Measurements from ENCODE around the gene MYBPC2. TPM values are rescaled to one million over a fixed set of nuclear protein-coding genes. Genes with fewer than 3 reads are reported as not detected.
"Not testable (repeated sequence)": the region's sequence is repeated elsewhere in the genome, so short reads cannot be mapped to it uniquely, and the experiment has no call there.

Gene MYBPC2
- polyA plus RNA-seq (ENCODE audit: low read depth in 6 of 6): 1 to 10 TPM in 3 of 6 donors, under 1 TPM in 2, not detected in 1; 0.44 to 6.6 (median 1.2) TPM

- Mint-ChIP-seq H3K27ac (peak within 1 kb of the TSS; percentile 99 to 100 (median 100)), H3K27me3 (no peaks in the 10 kb centered on the region), H3K4me1 (peaks cover 63 to 89% (median 86%) of the 10 kb centered on the region in 3 donors), H3K36me3 (no peaks in the 10 kb centered on the region), H3K9me3 (no peaks in the 10 kb centered on the region), H3K4me3 (peak within 1 kb of the TSS; percentile 89 to 98 (median 95))
- ATAC-seq (ENCODE audit: low read depth in 2 of 2) (no peak), DNase-seq (no peak)
These were observed at the start of gene MYBPC2 for GRCh38 chr19:50432221-50433028. TSS of gene MYBPC2 (plus strand) at chr19:50432892. CDS start at chr19:50432954, 62 bp downstream.

- H3K27me3 Mint-ChIP-seq: no peaks in the 10 kb centered on the region
- H3K27ac Mint-ChIP-seq: peak overlapping the region; percentile 90 to 99 (median 98)
- peak overlapping the region; percentile 84 to 98 (median 97) for H3K4me3 Mint-ChIP-seq
- DNase-seq (no peak), ATAC-seq (ENCODE audit: low read depth in 2 of 2) (peak; percentile 24 to 31)
- H3K4me1 Mint-ChIP-seq: peaks cover 41 to 52% (median 42%) of the 10 kb centered on the region in 3 donors
- peaks cover 0 to 1% (median 0%) of the 10 kb centered on the region in 7 donors for H3K9me3 Mint-ChIP-seq
- peaks cover 14 to 24% of the 10 kb centered on the region in 2 donors for H3K36me3 Mint-ChIP-seq
These were observed 49.5 kb upstream of the MYBPC2 start for GRCh38 chr19:50383001-50383851.

DNA sequence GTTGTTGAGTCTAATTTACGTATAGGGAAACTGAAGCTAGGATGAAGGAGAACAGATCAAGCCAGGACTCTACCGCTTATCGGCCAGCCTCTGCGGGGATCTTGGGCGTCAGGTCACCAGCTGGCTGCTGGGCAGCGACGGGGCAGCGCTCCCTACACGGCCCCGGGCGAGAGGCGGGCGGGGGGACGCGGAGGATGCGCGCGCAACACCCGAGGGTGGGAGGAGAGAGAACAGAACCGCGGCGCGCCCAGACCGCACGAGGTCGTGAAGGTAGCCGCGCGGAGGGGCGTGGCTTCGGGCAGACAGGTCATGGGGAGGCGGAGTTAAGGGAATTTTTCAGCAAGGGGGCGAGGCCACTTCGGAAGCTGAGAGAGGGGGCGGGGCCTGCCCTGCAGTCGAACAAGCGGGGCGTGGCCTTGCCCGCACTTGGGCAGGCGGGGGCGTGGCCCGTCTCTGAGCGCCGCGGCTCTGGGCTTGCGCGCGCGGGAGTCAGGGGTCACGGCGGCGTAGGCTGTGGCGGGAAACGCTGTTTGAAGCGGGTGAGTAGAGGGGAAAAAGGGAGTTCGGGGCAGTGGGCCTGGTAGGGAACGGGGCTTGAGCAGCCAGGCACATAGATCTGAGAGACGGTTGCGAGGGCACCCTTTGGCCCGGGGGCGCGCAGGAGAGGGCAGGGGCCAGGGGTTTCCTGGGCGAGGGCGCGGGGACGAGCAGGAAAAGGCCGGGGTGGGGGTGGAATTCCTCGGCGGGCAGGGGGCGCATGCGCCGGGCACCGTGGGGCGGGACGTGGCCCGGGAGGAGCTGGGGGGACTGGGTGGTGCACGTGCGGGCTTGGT, 48.6 kb upstream of the MYBPC2 start, which contains the start of gene POLD1:
Gene POLD1, plus strand, starts transcription at position 496 of the 833 bp plus-strand sequence. CDS start 14,505 bp downstream, outside the sequence.
- peak; percentile 99 for DNase-seq
- peaks cover 39 to 49% (median 42%) of the 10 kb centered on the region in 3 donors for H3K4me1 Mint-ChIP-seq
- H3K9me3 Mint-ChIP-seq: peaks cover 0 to 1% (median 0%) of the 10 kb centered on the region in 7 donors
- H3K27ac Mint-ChIP-seq: peak within 1 kb of the TSS; percentile 90 to 99 (median 98)
- H3K4me3 Mint-ChIP-seq: peak within 1 kb of the TSS; percentile 84 to 98 (median 97)
- H3K36me3 Mint-ChIP-seq: peaks cover 12 to 20% of the 10 kb centered on the region in 2 donors
- peak; percentile 81 to 87 for ATAC-seq (ENCODE audit: low read depth in 2 of 2)
- no peaks in the 10 kb centered on the region for H3K27me3 Mint-ChIP-seq

GRCh38 chr19:50384685-50385535, 47.8 kb upstream of the MYBPC2 start:
- peak overlapping the region; percentile 53 to 98 (median 94) for H3K27ac Mint-ChIP-seq
- ATAC-seq (ENCODE audit: low read depth in 2 of 2) (no peak), DNase-seq (no peak)
- peaks cover 6 to 11% of the 10 kb centered on the region in 2 donors for H3K36me3 Mint-ChIP-seq
- no peaks in the 10 kb centered on the region for H3K27me3 Mint-ChIP-seq
- H3K4me3 Mint-ChIP-seq: peak overlapping the region; percentile 84 to 98 (median 97)
- peaks cover 31 to 41% (median 34%) of the 10 kb centered on the region in 3 donors for H3K4me1 Mint-ChIP-seq
- H3K9me3 Mint-ChIP-seq: peaks cover 0 to 1% (median 0%) of the 10 kb centered on the region in 7 donors

GRCh38 chr19:50387176-50387867, 45.4 kb upstream of the MYBPC2 start:
- Mint-ChIP-seq H3K4me1 (peaks cover 26 to 32% (median 29%) of the 10 kb centered on the region in 3 donors), H3K27ac (peak overlapping the region in 1 of 6 donors; percentile 61), H3K36me3 (peaks cover 0 to 4% of the 10 kb centered on the region in 2 donors), H3K27me3 (no peaks in the 10 kb centered on the region), H3K9me3 (peaks cover 0 to 1% (median 0%) of the 10 kb centered on the region in 7 donors), H3K4me3 (peak overlapping the region in 2 of 8 donors; percentile 46 to 76)
- no peak for DNase-seq
- no peak for ATAC-seq (ENCODE audit: low read depth in 2 of 2)

DNA sequence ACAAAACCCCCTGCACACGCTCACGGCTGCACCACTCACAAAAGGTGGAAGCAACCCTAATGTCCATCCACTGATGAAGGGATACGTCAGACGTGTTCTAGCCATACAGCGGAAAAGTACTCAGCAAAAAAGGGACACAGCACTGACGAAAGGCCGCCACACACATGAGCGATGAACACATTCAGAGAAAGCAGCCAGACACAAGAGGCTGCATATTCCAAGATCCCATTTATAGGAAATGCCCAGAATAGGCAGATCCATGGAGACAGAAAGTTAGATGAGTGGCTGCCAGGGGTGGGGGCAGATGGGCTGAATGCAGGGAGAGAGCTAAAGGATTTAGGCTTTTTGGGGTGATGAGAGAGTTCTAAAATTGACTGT, 44.8 kb upstream of the MYBPC2 start:
- peaks cover 0 to 4% of the 10 kb centered on the region in 2 donors for H3K36me3 Mint-ChIP-seq
- H3K27ac Mint-ChIP-seq: peak overlapping the region in 2 of 6 donors; percentile 8 to 34
- H3K4me3 Mint-ChIP-seq: peak overlapping the region in 2 of 8 donors; percentile 46 to 76
- peaks cover 0 to 1% (median 0%) of the 10 kb centered on the region in 7 donors for H3K9me3 Mint-ChIP-seq
- H3K27me3 Mint-ChIP-seq: no peaks in the 10 kb centered on the region
- no peak for DNase-seq
- ATAC-seq (ENCODE audit: low read depth in 2 of 2): no peak
- H3K4me1 Mint-ChIP-seq: peaks cover 26 to 31% (median 29%) of the 10 kb centered on the region in 3 donors

DNA sequence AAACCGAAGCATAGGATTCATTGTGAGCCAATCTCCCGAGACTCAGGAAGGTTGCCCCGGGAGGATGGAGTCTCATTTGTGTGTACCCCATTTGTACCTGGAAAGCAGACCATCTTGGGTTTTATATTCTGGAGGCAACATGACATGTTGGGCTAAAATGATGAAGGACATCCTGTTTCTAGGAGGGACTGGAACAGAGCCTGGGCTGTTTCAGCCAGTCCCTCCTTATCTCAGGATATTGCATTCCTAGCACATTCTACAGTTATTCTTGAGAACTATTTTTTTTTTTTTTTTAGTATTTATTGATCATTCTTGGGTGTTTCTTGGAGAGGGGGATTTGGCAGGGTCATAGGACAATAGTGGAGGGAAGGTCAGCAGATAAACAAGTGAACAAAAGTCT, 42.4 kb upstream of the MYBPC2 start:
- not testable (repeated sequence) for H3K27me3 Mint-ChIP-seq; H3K4me3 Mint-ChIP-seq; DNase-seq; H3K4me1 Mint-ChIP-seq; H3K27ac Mint-ChIP-seq; ATAC-seq (ENCODE audit: low read depth in 2 of 2); H3K36me3 Mint-ChIP-seq; H3K9me3 Mint-ChIP-seq

- not testable (repeated sequence) for H3K27me3 Mint-ChIP-seq; ATAC-seq (ENCODE audit: low read depth in 2 of 2); H3K4me1 Mint-ChIP-seq; H3K36me3 Mint-ChIP-seq; H3K9me3 Mint-ChIP-seq; H3K4me3 Mint-ChIP-seq; DNase-seq
- H3K27ac Mint-ChIP-seq: peak overlapping the region in 1 of 6 donors; percentile 74
These were observed 41.7 kb upstream of the MYBPC2 start for GRCh38 chr19:50390952-50391351.

DNA sequence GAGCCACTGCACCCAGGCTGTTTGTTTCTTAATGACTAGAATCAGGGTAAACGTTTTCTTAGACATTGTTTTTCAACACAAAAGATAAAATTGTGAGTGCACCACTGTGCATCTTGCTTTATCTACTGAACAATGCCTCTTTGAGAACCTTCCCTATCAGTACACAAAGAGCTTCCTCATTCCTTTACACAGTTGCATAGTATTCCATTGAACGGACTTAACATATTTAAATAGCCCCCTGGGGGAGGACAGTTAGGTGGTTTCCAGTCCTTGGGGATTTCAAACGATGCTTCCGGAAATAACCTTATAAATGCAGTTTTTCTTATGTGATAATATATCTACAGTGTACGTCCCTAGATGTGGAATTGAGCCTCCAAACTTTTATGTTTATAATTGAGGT, 39.9 kb upstream of the MYBPC2 start:
- peaks cover 0 to 8% of the 10 kb centered on the region in 2 donors for H3K36me3 Mint-ChIP-seq
- ATAC-seq (ENCODE audit: low read depth in 2 of 2): no peak
- H3K9me3 Mint-ChIP-seq: no peaks in the 10 kb centered on the region
- DNase-seq: no peak
- no peak overlapping the region for H3K4me3 Mint-ChIP-seq
- H3K4me1 Mint-ChIP-seq: peaks cover 1 to 5% (median 2%) of the 10 kb centered on the region in 3 donors
- no peak overlapping the region for H3K27ac Mint-ChIP-seq
- H3K27me3 Mint-ChIP-seq: no peaks in the 10 kb centered on the region

- ATAC-seq (ENCODE audit: low read depth in 2 of 2): no peak
- H3K36me3 Mint-ChIP-seq: peaks cover 0 to 10% of the 10 kb centered on the region in 2 donors
- H3K27ac Mint-ChIP-seq: no peak overlapping the region
- no peaks in the 10 kb centered on the region for H3K27me3 Mint-ChIP-seq
- H3K9me3 Mint-ChIP-seq: no peaks in the 10 kb centered on the region
- DNase-seq: no peak
- H3K4me3 Mint-ChIP-seq: no peak overlapping the region
- H3K4me1 Mint-ChIP-seq: peaks cover 0 to 7% (median 4%) of the 10 kb centered on the region in 3 donors
These were observed 39.1 kb upstream of the MYBPC2 start for GRCh38 chr19:50393589-50393988.

GRCh38 chr19:50394017-50394416, 38.7 kb upstream of the MYBPC2 start:
- Mint-ChIP-seq H3K9me3 (no peaks in the 10 kb centered on the region), H3K36me3 (peaks cover 2 to 10% of the 10 kb centered on the region in 2 donors), H3K27me3 (no peaks in the 10 kb centered on the region), H3K27ac (no peak overlapping the region), H3K4me3 (no peak overlapping the region), H3K4me1 (peaks cover 0 to 8% (median 5%) of the 10 kb centered on the region in 3 donors)
- no peak for DNase-seq
- no peak for ATAC-seq (ENCODE audit: low read depth in 2 of 2)
